Measurements from ENCODE around the gene SH3RF1.

SH3RF1 gene

DNA sequence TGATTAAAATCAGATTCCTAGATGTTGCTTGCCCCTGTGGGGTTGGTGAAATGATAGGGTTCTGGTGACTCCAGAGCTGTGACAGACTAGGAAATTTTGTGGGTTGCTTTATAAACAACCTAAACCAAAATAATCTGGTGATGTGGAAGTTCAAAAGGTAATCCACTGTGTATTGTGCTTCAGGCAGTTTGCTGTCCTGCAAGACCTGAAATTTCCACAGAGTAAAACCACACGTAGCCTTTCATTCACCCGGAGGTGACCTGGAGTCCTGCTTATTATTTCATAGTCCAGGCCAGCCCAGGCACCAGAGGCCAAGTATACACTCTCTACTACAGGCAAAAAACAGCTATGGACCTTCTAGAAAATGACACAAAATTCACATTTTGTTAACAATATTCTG is 146.1 kb downstream of the SH3RF1 start:
- DNase-seq, result no peak

DNA sequence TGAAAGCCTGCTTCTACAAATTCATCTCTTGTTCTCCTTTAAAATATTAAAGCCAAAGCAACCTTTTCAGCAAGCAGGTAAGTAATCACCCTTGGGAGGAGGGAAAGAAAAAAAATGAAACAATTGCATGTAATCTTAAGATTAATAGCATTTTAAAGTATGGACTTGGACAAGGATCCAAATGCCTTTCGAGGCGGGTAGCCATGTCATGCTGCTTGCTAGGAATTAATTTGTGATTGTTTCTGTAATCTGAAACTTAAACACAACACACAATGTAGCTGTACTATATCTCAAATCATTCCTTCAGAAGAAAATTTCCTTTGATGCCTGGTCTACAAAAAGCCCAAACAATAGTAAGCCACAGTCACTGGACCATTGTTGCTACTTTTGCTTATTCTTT is 148.3 kb downstream of the SH3RF1 start:
- no peak for DNase-seq

DNA sequence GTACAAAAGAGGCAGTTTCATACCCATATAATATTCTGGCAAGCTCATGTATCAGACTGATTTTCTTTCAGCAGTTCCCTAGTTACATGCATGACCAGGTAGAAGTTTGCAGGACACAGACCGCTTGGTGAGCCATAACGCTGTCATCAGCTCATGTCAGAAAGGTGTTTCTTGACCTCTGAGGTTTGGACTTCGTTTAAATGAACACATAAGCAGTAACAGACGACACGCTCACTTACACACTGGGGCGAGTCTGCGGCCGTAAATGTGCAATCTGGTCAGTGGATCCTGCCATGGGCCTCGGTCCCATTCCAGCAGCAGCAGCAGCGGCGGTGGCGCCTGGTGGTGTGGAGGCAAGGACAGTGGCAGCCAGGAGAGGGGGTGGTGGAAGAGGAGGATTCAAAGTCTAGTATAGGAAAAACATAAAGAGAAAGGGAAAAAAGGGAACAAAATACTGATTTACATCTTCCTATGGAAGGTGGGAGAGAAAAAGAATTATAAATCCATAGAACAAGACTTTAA is 148.8 kb downstream of the SH3RF1 start:
- DNase-seq, result no peak

DNA sequence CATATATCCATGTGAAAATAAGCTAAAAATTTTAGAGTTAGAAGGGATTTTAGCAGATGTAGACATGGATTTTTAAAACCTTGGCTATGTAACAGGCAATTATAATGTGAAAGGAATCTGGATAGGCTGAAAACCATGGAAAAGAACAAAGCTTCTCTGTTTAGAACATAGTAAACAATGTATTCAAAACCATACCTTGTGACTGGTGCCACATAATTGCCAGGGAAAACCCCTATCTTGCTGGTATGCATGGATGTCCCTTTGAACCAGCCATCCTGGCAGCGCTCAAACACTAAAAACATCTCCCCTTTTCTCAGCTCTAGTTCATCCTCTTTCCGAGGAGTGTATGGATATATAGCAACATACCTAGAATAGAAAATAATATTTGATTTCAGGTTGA is 150.1 kb downstream of the SH3RF1 start:
- DNase-seq, result no peak

DNA sequence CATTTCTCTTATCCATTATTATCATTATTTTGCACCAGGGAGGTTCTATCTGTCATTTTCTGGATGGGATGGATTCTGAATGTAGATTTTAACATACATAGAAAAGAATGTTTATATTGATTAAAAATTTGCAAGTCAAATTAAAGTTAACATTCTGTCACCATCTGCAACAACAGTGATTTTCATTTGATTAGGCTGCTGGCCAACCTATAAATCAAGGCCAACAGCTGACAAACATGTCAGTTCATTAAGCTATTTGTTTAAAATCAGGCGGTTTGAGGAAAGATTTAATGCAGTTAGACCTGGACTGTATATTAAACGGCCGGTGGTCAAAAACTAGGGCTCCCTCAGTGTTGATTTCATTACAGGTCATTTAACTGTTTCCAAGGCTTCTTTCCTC is 151.2 kb downstream of the SH3RF1 start:
- DNase-seq, result no peak

DNA sequence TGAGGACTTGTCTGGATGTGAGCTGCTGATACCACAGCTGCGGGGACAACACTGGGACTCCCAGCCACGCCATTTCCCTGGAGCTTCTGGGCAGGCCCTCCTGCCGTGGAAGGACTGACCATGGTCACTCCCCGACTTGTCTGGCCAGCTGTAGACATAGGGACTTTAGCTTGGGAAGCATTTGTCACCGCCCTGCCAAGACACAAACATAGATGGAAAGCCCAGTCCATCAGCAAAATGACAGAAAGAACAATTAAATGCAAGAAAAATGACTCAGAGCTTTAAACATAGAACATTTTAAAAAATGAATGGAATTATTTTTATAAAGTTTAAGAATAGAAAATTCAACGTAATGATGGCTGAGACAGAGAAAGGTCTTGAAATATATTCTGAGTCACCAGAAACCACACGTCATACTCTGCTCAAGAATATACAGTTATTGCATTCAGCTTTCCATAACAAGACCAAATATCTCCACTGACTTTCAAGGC is 153.1 kb downstream of the SH3RF1 start:
- DNase-seq, result no peak

DNA sequence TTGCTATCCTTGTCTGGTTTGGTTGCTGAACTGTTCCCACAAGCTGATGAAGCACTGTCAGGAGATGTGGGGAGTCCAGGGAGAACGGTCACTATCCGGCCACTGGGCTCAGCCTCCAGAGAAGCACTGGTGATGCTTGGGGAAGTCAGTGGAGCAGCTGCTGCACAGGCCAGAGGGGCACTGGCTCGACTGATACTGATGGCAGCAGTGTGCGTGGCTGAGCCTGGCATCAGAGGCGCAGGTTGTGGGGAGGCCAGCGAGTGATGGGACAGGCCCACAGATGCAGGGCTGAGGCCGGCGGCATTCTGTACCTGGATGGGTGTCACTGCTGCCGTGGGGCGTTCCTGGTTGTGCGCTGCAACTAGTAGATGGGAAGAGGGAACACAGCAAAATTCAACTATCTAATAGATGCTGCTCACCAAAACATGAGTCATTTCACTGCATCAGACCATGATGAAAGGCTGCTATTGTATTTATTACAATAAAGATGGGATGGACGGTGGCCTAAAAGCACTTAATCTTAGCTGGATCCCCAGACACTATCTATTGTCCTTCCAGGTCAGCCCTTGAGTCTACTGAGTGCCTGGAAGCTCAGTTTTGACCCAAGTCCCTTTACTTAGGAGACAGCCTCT is 154.4 kb downstream of the SH3RF1 start:
- DNase-seq, result no peak

DNA sequence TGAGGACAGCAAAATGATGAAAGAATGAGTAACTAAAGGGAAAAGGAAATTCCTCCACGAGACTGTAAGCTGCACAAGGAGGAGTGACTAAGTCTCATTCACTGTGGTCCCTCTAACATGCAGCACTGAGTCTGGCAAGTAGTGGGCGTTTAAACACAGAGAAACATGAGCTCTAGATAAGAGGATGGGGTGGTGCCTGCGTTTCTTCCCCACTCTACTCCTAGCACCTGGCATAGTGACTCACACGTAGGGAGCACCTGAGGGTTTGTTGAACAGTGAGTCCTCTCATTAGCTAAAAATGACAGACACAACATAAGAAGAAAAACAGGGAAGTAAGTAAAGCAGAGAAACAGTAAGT is 154.9 kb downstream of the SH3RF1 start:
- DNase-seq, result no peak

DNA sequence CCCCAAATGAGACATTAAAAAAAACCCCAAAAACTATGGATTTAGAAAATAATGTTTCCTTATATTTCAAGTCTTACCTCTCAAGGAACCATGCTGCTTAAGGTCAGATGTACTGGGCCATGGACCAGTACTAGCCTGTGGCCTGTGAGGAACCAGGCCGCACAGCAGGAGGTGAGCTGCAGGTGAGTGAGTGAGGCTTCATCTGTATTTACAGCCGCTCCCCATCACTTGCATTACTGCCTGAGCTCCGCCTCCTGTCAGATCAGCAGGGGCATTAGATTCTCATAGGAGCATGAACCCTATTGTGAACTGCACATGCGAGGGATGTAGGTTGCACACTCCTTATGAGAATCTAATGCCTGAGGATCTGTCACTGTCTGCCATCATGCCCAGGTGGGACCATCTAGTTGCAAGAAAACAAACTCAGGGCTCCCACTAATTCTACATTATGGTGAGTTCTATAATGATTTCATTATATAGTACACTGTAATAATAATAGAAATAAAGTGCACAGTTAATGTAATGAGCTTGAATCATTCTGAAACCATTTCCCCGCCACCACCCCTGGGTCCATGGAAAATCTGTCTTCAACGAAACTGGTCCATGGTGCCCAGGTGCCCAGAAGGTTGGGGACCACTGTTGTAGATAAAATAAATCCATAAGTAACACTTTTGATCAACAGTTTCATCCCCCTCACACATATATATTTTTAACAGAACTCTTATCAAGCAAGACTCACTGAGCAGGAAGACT is 155.4 kb downstream of the SH3RF1 start:
- DNase-seq, result no peak

DNA sequence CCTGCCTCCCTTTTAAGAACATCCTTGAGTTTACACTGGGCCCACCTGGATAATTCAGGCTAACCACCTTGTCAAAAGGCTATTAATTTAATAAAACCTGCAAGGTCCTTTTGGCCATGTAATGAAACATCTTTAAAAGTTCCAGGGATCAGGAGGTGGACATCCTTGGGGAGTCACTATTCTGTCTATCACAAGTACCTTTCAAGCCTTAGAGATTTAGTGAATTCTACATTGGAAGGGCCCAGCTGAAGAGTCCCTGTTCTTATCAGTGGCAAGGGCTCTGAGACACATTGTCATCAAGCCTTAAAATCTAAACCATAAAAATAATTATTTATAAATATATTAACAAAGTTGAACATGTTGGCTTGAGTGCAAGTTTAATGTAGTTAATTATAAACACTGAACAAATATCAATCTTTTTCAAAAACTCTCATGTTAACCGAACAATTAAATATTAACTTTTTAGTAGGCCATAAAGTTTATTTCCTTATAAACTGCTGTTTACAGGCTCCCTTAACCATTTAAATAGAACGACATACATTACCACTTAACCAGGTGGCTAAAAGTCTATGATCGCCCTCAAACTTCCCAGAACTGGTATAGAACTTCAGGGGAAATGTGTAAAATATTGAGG is 156.3 kb downstream of the SH3RF1 start:
- DNase-seq, result no peak

DNA sequence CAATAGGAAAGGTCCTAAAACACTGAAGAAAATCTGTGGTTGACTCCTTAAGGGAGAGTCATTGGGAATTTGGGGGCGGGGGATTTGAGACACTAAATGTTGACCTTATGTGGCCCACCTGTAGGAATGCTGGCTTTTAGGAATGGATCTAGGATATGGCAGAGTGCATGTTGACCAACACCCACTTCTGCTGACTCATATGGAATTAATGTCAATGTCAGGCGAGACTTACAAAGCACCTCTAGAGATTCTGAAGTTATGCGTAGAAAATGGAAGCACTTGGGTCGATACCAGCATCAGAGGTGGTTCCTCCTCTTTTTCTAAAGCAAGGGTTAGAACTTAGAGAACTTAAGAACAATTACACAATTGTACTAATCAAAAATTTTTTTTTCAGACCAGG is 160.1 kb downstream of the SH3RF1 start:
- DNase-seq, result no peak

DNA sequence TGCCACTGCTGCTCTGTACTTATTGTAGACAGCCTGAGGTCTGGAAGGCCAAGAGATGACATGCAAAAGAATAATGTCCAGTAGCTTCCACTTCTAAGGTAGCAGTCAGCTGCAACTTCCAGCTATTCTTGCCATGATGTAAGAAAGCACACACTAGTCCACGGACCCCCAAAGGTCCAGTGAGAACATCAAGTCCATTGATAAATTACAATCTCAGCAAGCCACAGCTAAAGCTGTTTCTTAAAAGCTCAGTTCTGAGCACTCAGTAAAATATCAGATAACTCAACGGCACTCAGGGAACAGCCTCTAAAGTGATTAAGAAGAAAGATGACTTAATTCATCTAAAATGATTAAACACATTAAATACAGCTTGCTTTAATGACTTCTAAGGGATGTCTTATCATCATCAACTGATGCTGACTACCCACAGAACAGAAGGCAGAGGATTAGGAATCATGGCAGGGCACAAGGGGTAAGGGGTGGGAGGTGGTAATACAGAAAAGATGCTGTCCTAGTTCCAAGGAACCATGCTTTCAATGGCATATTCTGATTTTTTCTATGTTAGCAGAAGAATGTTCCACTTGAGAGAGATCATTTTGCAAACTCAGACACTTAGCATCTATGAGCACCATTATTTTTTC is 161.6 kb downstream of the SH3RF1 start:
- DNase-seq, result no peak

DNA sequence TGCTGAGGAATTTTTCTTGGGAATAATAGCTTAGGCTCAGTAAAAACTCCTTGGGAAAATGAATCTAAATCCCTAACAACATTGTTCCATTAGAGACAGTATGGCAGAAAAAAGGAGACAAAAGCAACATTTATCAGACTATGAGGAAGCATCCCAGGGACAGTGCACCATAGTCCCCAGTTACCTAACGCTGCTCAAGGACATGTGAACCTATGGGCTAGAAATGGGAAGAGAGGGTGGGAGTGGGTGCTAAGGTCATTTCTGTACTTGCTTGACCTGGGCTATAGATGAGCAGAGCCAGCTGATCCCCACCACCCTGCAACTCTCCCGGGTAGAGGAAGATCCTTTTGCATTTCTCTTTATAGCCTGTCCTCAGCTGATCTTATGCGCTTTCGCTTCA is 162.5 kb downstream of the SH3RF1 start:
- DNase-seq, result no peak

DNA sequence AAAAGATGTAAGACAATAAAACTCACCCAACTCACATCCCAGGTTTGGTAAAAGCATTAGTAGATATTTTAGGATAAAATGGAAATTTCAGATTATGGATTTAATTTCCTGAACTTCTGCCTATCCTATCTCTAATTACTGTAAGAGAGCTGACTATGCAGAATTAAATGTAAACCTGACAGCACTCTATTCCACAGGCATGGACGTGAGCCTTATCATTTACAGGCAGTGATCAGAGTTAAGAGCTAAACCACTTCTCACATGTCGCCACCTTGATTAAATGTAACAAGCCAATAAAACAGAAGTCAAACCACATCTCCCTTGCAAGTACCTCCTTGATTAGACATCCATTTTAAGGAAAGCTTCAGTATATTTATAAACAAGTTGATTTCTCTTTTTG is 163.2 kb downstream of the SH3RF1 start:
- no peak for DNase-seq

DNA sequence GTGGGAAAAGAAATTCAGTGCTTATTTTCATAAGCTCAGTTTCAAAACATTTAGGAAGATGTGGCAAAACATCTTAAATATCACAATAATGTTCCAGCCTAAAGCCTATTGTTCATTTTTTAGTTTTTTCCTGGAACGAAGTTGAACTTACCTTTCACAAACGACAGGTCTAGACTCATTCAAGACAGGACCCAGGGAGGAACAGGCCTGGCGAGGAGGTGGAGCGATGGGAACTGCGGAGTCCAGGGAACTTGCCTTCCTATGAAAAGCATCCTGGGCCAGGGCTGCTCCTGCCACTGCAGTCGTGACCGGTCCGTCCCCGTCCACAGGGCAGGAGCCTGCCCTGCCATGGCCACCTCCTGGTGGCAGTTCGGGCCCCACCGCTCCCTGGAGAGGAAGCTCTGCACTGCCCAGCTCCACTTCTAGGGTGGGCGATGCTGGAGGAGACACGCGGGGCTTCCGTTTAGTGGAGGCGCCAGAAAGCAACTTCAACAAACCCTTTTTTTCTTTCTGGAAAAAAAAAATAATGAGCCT is 164.0 kb downstream of the SH3RF1 start:
- no peak for DNase-seq

DNA sequence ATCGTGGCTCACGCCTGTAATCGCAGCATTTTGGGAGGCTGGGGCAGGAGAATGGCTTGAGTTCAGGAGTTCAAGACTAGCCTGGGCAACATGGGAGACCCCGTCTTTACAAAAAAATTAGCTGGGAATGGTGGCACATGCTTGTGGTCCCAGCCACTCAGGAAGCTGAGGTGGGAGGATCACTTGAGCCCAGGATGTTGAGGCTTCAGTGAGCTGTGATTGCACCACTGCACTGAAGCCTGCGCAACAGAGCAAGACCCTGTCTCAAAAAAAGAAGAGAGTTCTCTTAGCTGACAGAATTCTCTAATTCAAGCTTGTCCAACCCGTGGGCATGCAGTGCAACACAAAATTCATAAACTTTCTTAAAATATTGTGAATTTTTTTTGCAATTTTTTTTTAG is 165.1 kb downstream of the SH3RF1 start:
- no peak for DNase-seq

DNA sequence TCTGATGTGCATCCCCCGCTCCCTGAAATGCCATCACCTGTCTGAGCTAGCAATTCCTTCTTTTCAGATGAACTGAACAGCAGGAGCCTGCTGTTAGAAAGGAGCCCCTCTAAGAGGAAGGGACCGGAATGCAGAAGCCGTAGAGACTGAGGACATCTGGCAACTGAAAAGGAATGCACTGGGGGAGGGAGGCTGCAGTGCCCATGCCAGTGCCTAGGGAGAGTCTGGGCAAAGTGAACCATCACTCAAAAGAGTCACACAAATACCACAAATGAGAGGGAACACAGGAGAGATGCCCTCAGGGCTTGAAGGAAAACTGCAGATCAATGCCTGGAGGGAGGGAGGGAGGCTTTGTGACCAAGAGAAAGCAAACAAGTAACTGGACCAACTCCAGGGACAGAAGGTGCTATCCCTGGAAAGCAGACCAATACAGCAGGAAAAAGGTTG is 166.8 kb downstream of the SH3RF1 start:
- no peak for DNase-seq

DNA sequence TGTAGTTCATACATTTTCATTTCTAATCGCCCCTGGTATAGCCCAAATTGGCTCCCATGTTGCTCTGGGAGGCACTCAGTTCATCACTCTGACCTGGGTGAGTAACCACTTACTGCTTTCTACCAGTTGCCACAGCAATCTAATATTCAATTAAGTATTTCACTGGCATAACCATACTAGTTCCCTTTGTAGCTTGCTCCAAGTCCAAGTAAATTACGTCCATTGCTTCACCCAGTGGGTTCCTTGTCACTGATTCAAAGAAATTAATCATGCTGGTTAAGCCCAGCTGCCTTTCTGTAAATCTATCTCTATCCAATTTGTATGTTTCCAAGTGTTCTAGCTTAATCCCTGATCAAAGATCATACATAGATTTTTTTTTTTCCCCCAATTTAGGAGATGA is 168.7 kb downstream of the SH3RF1 start:
- DNase-seq, result no peak

DNA sequence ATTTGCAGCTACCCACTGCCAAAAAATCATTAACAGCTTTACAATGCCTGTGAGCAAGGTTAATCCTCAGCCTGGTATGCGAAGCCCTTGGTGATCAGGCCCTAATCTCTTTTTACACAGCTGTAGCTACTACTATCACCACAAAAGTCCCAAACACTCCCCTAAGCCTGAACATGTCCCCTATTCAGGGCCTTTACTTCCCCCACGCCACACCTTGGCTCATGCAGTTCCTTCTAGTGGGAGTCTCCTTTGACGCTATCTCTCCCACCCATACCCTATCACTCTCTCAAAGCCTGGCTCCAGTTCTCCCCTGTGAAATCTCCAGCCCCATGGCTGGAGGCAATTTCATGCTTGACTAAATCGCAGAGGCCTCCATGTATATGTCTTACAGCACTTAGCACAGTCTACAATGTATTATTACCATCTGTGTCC is 170.1 kb downstream of the SH3RF1 start:
- no peak for DNase-seq

DNA sequence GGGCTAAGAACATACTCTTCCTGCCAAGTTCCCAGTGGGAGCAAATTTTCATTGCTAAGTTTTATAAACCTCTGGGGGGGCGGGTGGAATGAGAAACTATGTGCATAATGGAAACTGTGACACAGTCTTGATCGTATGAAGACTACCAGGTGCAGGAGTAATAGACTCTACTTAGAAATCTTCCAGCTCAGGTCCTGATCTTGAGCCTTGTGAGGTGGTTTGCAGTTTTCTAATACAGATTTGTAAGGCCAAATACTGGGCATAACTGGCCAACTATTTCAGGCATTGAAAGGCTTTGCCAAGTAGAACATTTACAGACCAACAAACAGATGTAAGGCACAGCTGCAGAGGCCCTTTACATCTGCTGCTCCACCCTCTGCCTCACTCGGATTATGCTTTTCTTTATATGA is 171.0 kb downstream of the SH3RF1 start:
- no peak for DNase-seq

DNA sequence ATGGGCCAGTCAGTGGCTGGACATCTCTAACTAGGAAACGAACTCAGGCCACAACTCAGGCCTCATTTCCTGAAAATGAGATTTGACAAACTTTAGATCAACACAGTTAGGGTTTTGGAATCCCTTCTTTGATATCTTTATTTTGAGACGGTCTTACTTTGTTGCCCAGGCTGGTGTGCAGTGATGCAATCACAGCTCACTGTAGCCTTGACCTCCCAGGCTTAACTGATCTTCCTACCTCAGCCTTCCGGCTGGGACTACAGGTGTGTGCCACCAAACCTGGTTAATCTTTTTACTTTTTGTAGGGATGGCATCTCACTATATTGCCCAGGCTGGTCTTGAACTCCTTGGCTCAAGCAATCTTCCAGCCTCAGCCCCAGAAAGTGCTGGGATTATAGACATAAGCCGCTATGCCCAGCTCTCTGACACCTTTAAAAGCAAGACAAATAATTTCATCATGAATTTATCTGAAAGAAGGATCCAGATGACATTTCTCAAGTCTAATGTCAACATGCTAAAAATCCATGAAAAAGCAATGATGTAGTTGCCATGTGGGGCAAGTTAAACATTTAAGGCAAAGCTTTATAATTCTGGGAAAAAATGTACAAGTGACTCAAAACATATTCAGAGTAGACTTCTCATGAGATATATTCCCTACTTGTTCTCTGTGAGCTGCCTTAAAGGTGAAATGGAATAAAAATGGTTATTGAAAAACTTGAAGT is 171.6 kb downstream of the SH3RF1 start:
- no peak for DNase-seq

DNA sequence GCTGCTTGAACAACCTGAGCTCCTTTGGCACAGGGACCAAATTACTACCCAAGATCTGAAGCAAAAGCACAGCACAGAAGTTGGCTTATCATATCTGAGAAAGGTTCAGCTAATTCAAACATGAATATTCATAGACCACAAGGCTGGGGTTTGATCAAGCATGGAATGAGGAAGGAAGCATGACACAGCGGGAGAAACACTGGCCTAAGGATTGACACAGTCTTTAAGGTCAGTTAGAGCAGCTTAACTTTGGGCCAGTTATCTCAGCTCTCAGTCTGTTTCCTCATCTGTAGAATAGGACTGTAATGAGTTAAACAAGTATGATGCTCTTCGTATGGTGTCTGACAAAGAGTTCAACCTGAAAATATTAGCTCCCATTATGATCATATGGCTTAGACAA is 172.2 kb downstream of the SH3RF1 start:
- no peak for DNase-seq

Measured in NK-92 treated with Interleukin-12 subunit alpha and Interleukin-12 subunit beta, amount 100 ng/mL, for 24 hours (cell line).